GM23248 (cell line): ENCODE data around the gene ZNF189. TPM values are rescaled to one million over a fixed set of nuclear protein-coding genes. Genes with fewer than 3 reads are reported as not detected.
A peak's percentile ranks its signal among the peaks of the same experiment; 100 is the strongest.
"Not testable (repeated sequence)": the region's sequence is repeated elsewhere in the genome, so short reads cannot be mapped to it uniquely, and the experiment has no call there.

Experiments used
- DNase-seq: peaks from one replicate; pipeline ENCODE4 v3.0.0-alpha.2; 2015
- H2AFZ ChIP-seq: fragments of 200-600 bp; sonication (generic); 2 replicates; pipeline ENCODE4 v1.6.1; 2016; ENCODE audit warnings: antibody characterized with exemption
- H3F3A ChIP-seq: fragments of 200-600 bp; sonication (generic); 2 replicates; pipeline ENCODE4 v1.6.1; 2016; ENCODE audit warnings: mild to moderate bottlenecking, antibody characterized with exemption, mixed run types; ENCODE audit not compliant: insufficient read depth
- H3K27ac ChIP-seq: fragments of 200-600 bp; sonication (generic); 2 replicates; pipeline ENCODE4 v1.5.1; 2016; ENCODE audit warnings: mild to moderate bottlenecking
- H3K27me3 ChIP-seq: fragments of 200-600 bp; sonication (generic); replicated peaks from 2 replicates; pipeline ENCODE4 v1.6.1; 2016; ENCODE audit warnings: mild to moderate bottlenecking; ENCODE audit not compliant: insufficient read depth
- H3K36me3 ChIP-seq: fragments of 200-600 bp; sonication (generic); 2 replicates; pipeline ENCODE4 v1.6.1; 2016; ENCODE audit warnings: low read depth, mild to moderate bottlenecking
- H3K4me1 ChIP-seq: fragments of 200-600 bp; sonication (generic); 2 replicates; pipeline ENCODE4 v1.6.1; 2016; ENCODE audit warnings: mild to moderate bottlenecking; ENCODE audit not compliant: insufficient read depth
- H3K4me2 ChIP-seq: fragments of 200-600 bp; sonication (generic); one replicate; pipeline ENCODE4 v1.6.1; 2016; ENCODE audit warnings: mild to moderate bottlenecking; ENCODE audit not compliant: unreplicated experiment
- H3K4me3 ChIP-seq: fragments of 200-600 bp; sonication (generic); 2 replicates; pipeline ENCODE4 v1.5.1; 2016; ENCODE audit warnings: mild to moderate bottlenecking
- H3K79me2 ChIP-seq: fragments of 200-600 bp; sonication (generic); 2 replicates; pipeline ENCODE4 v1.6.1; 2016; ENCODE audit warnings: mild to moderate bottlenecking; ENCODE audit not compliant: insufficient read depth
- H3K9ac ChIP-seq: fragments of 200-600 bp; sonication (generic); 2 replicates; pipeline ENCODE4 v1.6.1; 2016; ENCODE audit warnings: mild to moderate bottlenecking
- H3K9me2 ChIP-seq: fragments of 200-600 bp; sonication (generic); 2 replicates; pipeline ENCODE4 v1.6.1; 2016; ENCODE audit warnings: mixed run types, mild to moderate bottlenecking, moderate library complexity; ENCODE audit not compliant: insufficient read depth
- H3K9me3 ChIP-seq: fragments of 200-600 bp; sonication (generic); one replicate; pipeline ENCODE4 v1.6.1; 2017; ENCODE audit warnings: low read depth
- H4K20me1 ChIP-seq: fragments of 200-600 bp; sonication (generic); 2 replicates; pipeline ENCODE4 v1.6.0; 2016; ENCODE audit not compliant: insufficient read depth
- EZH2 ChIP-seq: fragments of 200-600 bp; sonication (generic); IDR thresholded peaks from 2 replicates; pipeline ENCODE4 v1.6.1; 2018; ENCODE audit warnings: antibody characterized with exemption, mild to moderate bottlenecking; ENCODE audit not compliant: insufficient read depth, poor library complexity, severe bottlenecking
- EZH2phosphoT487 ChIP-seq: fragments of 200-600 bp; sonication (generic); IDR thresholded peaks from 2 replicates; pipeline ENCODE4 v1.6.1; 2018; ENCODE audit warnings: antibody characterized with exemption, moderate library complexity, mild to moderate bottlenecking, low read depth; ENCODE audit not compliant: insufficient read depth
- WGBS, 2 experiments: methylation state at CpG; one replicate each; pipeline ENCODE4 v1.1.6; 2015 to 2017; ENCODE audit warnings: low lambda C conversion rate in 2 of 2, low coverage in 1 of 2; ENCODE audit errors: missing lambda C conversion rate in 2 of 2; 5-methylcytosine and 5-hydroxymethylcytosine counted together
- in situ Hi-C: fragments of 300-500 bp; cut with MboI; formaldehyde crosslinking; loops from 2 replicates; pipeline ENCODE4 v1.15.0; 2020
- polyA plus RNA-seq: library from polyadenylated mRNA; unstranded; fragments of >200 nt; fragmentation: Nextera tagmentation; extraction: Ambion mirVana; gene quantifications from 2 replicates; pipeline ENCODE4 v1.2.1, GENCODE V29; 2016
- total RNA-seq: library from RNA; depleted of rRNA; stranded (reverse); fragments of >200 nt; shearing (Covaris generic); gene quantifications from 2 replicates; pipeline ENCODE4 v1.2.3, GENCODE V29; 2014

ZNF189 gene
- total and polyA plus RNA-seq, 2 experiments from 2014 or later: 7.0 to 10.2 TPM

DNA sequence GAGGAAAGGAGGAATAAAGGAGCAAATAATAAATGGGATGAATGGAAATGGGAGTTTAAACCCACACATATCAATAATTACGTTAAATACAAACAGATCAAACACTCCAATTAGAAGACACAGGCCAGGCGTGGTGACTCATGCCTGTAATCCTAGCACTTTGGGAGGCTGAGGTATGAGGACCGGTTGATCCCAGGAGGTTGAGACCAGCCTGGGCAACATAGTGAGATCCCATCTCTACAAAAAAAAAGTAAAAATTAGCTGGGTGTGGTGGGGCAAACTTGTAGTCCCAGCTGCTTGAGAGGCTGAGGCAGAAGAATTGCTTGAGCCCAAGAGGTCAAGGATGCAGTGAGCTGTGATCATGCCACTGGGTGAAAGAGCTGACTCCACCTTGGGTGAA, 17.5 kb upstream of the ZNF189 start:
- DNase-seq: no peak
- Histone ChIP-seq H3K4me2 (no peak overlapping the region), H2AFZ (no peak overlapping the region), H3K4me1 (peaks cover 20% of the 10 kb centered on the region), H4K20me1 (no peaks in the 10 kb centered on the region), H3K9me2 (no peaks in the 10 kb centered on the region), H3K4me3 (no peak overlapping the region), H3K27me3 (no peaks in the 10 kb centered on the region), H3F3A (peaks cover 16% of the 10 kb centered on the region), H3K9me3 (no peaks in the 10 kb centered on the region), H3K27ac (no peak overlapping the region), H3K36me3 (no peaks in the 10 kb centered on the region), H3K79me2 (no peaks in the 10 kb centered on the region), H3K9ac (no peak overlapping the region)
- TF ChIP-seq EZH2phosphoT487 (no peak), EZH2 (no peak)
- WGBS, 2 experiments: 78 to 79% methylated on average over 3 of the region's 3 CpGs
- in situ Hi-C loops: no loop called here

DNA sequence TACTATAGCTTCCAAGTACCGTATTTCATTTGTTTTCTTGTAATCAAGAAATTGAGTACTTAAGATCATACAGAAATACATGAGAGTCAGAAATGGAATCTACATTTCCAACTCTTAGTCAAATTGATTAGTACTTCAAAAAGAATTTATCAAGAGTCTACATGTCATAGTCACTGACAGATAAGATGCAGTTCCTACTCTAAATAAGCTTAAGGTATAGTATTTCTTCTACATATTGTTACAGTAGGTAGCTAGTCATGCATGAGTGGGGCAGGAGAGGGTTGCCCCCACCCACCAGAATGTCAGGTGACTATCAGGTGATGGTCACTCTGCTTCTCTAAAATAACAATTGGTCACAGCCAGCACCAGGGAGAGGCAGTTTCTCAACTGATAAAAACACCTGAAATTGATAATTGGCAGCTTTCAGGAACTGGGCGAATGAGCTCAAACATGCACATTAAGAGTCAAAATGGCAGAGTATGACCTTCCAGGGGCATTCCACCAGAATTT, 16.8 kb upstream of the ZNF189 start:
- no peak overlapping the region for H3K9ac ChIP-seq
- no peaks in the 10 kb centered on the region for H4K20me1 ChIP-seq
- H3K4me3 ChIP-seq: no peak overlapping the region
- H3K27ac ChIP-seq: no peak overlapping the region
- in situ Hi-C loops: no loop called here
- peaks cover 13% of the 10 kb centered on the region for H3K4me1 ChIP-seq
- no peak overlapping the region for H2AFZ ChIP-seq
- WGBS, 2 experiments: 99 to 100% methylated on average over 2 of the region's 2 CpGs
- H3K36me3 ChIP-seq: no peaks in the 10 kb centered on the region
- TF ChIP-seq EZH2phosphoT487 (no peak), EZH2 (no peak)
- no peaks in the 10 kb centered on the region for H3K9me2 ChIP-seq
- no peaks in the 10 kb centered on the region for H3K9me3 ChIP-seq
- no peaks in the 10 kb centered on the region for H3K79me2 ChIP-seq
- no peak overlapping the region for H3K4me2 ChIP-seq
- DNase-seq: no peak
- peaks cover 9% of the 10 kb centered on the region for H3F3A ChIP-seq
- H3K27me3 ChIP-seq: no peaks in the 10 kb centered on the region

- no peaks in the 10 kb centered on the region for H3K79me2 ChIP-seq
- no peaks in the 10 kb centered on the region for H3K9me2 ChIP-seq
- H4K20me1 ChIP-seq: no peaks in the 10 kb centered on the region
- H3K36me3 ChIP-seq: no peaks in the 10 kb centered on the region
- in situ Hi-C loops: no loop called here
- H3K4me1 ChIP-seq: peaks cover 6% of the 10 kb centered on the region; the same call in 1 of the 2 replicates
- peak overlapping the region; percentile 1 for H3K4me2 ChIP-seq
- H3K9ac ChIP-seq: no peak overlapping the region
- peak; percentile 23 for DNase-seq
- no peak overlapping the region for H3K27ac ChIP-seq
- H3F3A ChIP-seq: peaks cover 6% of the 10 kb centered on the region; the same call in 1 of the 2 replicates
- H3K4me3 ChIP-seq: no peak overlapping the region
- WGBS, 2 experiments: 85 to 91% methylated on average over 2 of the region's 2 CpGs
- TF ChIP-seq EZH2 (no peak), EZH2phosphoT487 (no peak)
- H3K27me3 ChIP-seq: no peaks in the 10 kb centered on the region
- H2AFZ ChIP-seq: no peak overlapping the region
- no peaks in the 10 kb centered on the region for H3K9me3 ChIP-seq
Observed at GRCh38 chr9:101383361-101383760, 15.3 kb upstream of the ZNF189 start.

- H3K36me3 ChIP-seq, H3K9me3 ChIP-seq, H3K27ac ChIP-seq, H3K9ac ChIP-seq, H3K79me2 ChIP-seq, H3K9me2 ChIP-seq, H4K20me1 ChIP-seq, H3K27me3 ChIP-seq, H3K4me1 ChIP-seq, H3F3A ChIP-seq, H3K4me2 ChIP-seq, H3K4me3 ChIP-seq, in situ Hi-C loops, DNase-seq, H2AFZ ChIP-seq: not testable (repeated sequence)
- 94 to 96% methylated on average over 11 of the region's 11 CpGs for WGBS, 2 experiments
Observed at GRCh38 chr9:101384873-101385536, 13.6 kb upstream of the ZNF189 start, which contains the start of gene BAAT. TSS of gene BAAT (minus strand) at chr9:101385006. CDS start at chr9:101371404, 13,602 bp downstream.
